HEK293 (cell line): Measurements from ENCODE around the gene ALB.

Experiments
- CTCF ChIA-PET: fragments of 350-600 bp; formaldehyde crosslinking; extraction: SDS; loops from one replicate; lab custom pipeline; 2021; ENCODE audit warnings: antibody characterized with exemption; lab: Yijun Ruan, JAX
- POLR2A ChIA-PET: fragments of 300-600 bp; formaldehyde crosslinking; extraction: SDS; loops from one replicate; lab custom pipeline; 2020; ENCODE audit warnings: antibody characterized with exemption, inconsistent platforms; lab: Yijun Ruan, JAX
- H3K27ac ChIP-seq: fragments of 200-500 bp; sonication (Bioruptor generic); 2 replicates; pipeline ENCODE4 v1.5.1; 2014; ENCODE audit warnings: low read depth, low read length, control low read depth, inconsistent platforms; ENCODE audit errors: extremely low read depth
- H3K36me3 ChIP-seq, 2 experiments: fragments of 200-500 bp in 1 of 2; sonication (Bioruptor generic) in 1 of 2; 1 replicate in 1 of 2; 2 replicates in 1 of 2; pipeline ENCODE4 v1.5.1; 2014 to 2017; ENCODE audit warnings: inconsistent platforms in 2 of 2, low read length in 2 of 2; ENCODE audit not compliant: control insufficient read depth in 2 of 2, insufficient read depth in 1 of 2
- H3K4me1 ChIP-seq: fragments of 200-500 bp; sonication (Bioruptor generic); 2 replicates; pipeline ENCODE4 v1.5.1; 2014; ENCODE audit warnings: mild to moderate bottlenecking, low read length, inconsistent platforms; ENCODE audit not compliant: control insufficient read depth, insufficient read depth
- H3K4me3 ChIP-seq: 2 replicates; pipeline ENCODE4 v1.5.1; 2011; ENCODE audit warnings: low read depth, mild to moderate bottlenecking, control low read depth, low read length, moderate library complexity
- H3K9me3 ChIP-seq: fragments of 200-500 bp; sonication (Bioruptor generic); 2 replicates; pipeline ENCODE4 v1.5.1; 2014; ENCODE audit warnings: low read depth, low read length, inconsistent platforms; ENCODE audit not compliant: control insufficient read depth, insufficient read depth
- GLI2 ChIP-seq: fragments of 450-650 bp; formaldehyde crosslinking; IDR thresholded peaks from 2 replicates; pipeline ENCODE4; 2017; ENCODE audit warnings: missing biosample characterization, missing genetic modification characterization, low read depth, borderline replicate concordance
- GLIS1 ChIP-seq: fragments of 450-650 bp; formaldehyde crosslinking; IDR thresholded peaks from 2 replicates; pipeline ENCODE4 v1.5.1; 2016; ENCODE audit warnings: missing biosample characterization, missing genetic modification characterization
- INSM2 ChIP-seq: fragments of 450-650 bp; formaldehyde crosslinking; IDR thresholded peaks from 2 replicates; pipeline ENCODE4 v1.5.1; 2016; ENCODE audit warnings: missing biosample characterization, missing genetic modification characterization
- SP7 ChIP-seq: fragments of 450-650 bp; formaldehyde crosslinking; IDR thresholded peaks from 2 replicates; pipeline ENCODE4 v1.5.1; 2016; ENCODE audit warnings: missing biosample characterization, missing genetic modification characterization
- ZNF121 ChIP-seq: fragments of 450-650 bp; formaldehyde crosslinking; IDR thresholded peaks from 2 replicates; pipeline ENCODE4 v1.5.1; 2016; ENCODE audit warnings: missing biosample characterization, missing genetic modification characterization
- ZNF132 ChIP-seq: fragments of 450-650 bp; formaldehyde crosslinking; IDR thresholded peaks from 2 replicates; pipeline ENCODE4 v1.5.1; 2017; ENCODE audit warnings: missing biosample characterization, missing genetic modification characterization, borderline replicate concordance
- ZNF146 ChIP-seq: fragments of 450-650 bp; formaldehyde crosslinking; IDR thresholded peaks from 2 replicates; pipeline ENCODE4 v1.5.1; 2016; ENCODE audit warnings: missing biosample characterization, missing genetic modification characterization
- ZNF174 ChIP-seq: fragments of 450-650 bp; formaldehyde crosslinking; IDR thresholded peaks from 2 replicates; pipeline ENCODE4 v1.5.0; 2017; ENCODE audit warnings: missing biosample characterization, mild to moderate bottlenecking, missing genetic modification characterization
- ZNF211 ChIP-seq: fragments of 450-650 bp; formaldehyde crosslinking; IDR thresholded peaks from 2 replicates; pipeline ENCODE4 v1.5.1; 2016; ENCODE audit warnings: low read depth, missing biosample characterization, missing genetic modification characterization
- ZNF24 ChIP-seq: fragments of 450-650 bp; formaldehyde crosslinking; IDR thresholded peaks from 2 replicates; pipeline ENCODE4 v1.5.1; 2016; ENCODE audit warnings: missing biosample characterization, missing genetic modification characterization
- ZNF274 ChIP-seq, 2 experiments: fragments of 200-500 bp in 1 of 2; fragments of 450-650 bp in 1 of 2; sonication (Bioruptor generic) in 1 of 2; formaldehyde crosslinking in 1 of 2; IDR thresholded peaks; 2 replicates each; pipeline versions ENCODE4 v1.5.1 to v1.6.1; 2014 to 2016; ENCODE audit warnings: borderline replicate concordance in 1 of 2, inconsistent platforms in 1 of 2, low read length in 1 of 2, missing biosample characterization in 1 of 2, missing genetic modification characterization in 1 of 2
- ZNF350 ChIP-seq: fragments of 450-650 bp; formaldehyde crosslinking; IDR thresholded peaks from 2 replicates; pipeline ENCODE4 v1.5.0; 2017; ENCODE audit warnings: missing biosample characterization, mild to moderate bottlenecking, missing genetic modification characterization
- ZNF423 ChIP-seq: fragments of 450-650 bp; formaldehyde crosslinking; IDR thresholded peaks from 2 replicates; pipeline ENCODE4 v1.5.1; 2016; ENCODE audit warnings: missing biosample characterization, missing genetic modification characterization
- ZNF501 ChIP-seq: fragments of 450-650 bp; formaldehyde crosslinking; IDR thresholded peaks from 2 replicates; pipeline ENCODE4 v1.5.1; 2016; ENCODE audit warnings: missing biosample characterization, missing genetic modification characterization
- ZNF548 ChIP-seq: fragments of 450-650 bp; formaldehyde crosslinking; IDR thresholded peaks from 2 replicates; pipeline ENCODE4 v1.5.1; 2016; ENCODE audit warnings: missing biosample characterization, missing genetic modification characterization
- ZNF549 ChIP-seq: fragments of 450-650 bp; IDR thresholded peaks from 2 replicates; pipeline ENCODE4 v1.5.1; 2018; ENCODE audit warnings: missing biosample characterization, missing genetic modification characterization, mild to moderate bottlenecking, inconsistent platforms, moderate library complexity
- ZNF555 ChIP-seq: fragments of 450-650 bp; formaldehyde crosslinking; conservative IDR thresholded peaks from 2 replicates; pipeline ENCODE4 v1.5.1; 2017; ENCODE audit warnings: missing biosample characterization, mild to moderate bottlenecking, missing genetic modification characterization, inconsistent platforms
- ZNF610 ChIP-seq: fragments of 450-650 bp; formaldehyde crosslinking; IDR thresholded peaks from 2 replicates; pipeline ENCODE4 v1.5.1; 2016; ENCODE audit warnings: missing biosample characterization, missing genetic modification characterization, borderline replicate concordance
- ZNF707 ChIP-seq: fragments of 450-650 bp; formaldehyde crosslinking; IDR thresholded peaks from 2 replicates; pipeline ENCODE4 v1.5.1; 2016; ENCODE audit warnings: missing biosample characterization, missing genetic modification characterization
- ZNF76 ChIP-seq: fragments of 450-650 bp; formaldehyde crosslinking; IDR thresholded peaks from 2 replicates; pipeline ENCODE4; 2016; ENCODE audit warnings: low read depth, missing biosample characterization, missing genetic modification characterization, borderline replicate concordance
- ZNF777 ChIP-seq: fragments of 450-650 bp; formaldehyde crosslinking; IDR thresholded peaks from 2 replicates; pipeline ENCODE4 v1.5.1; 2017; ENCODE audit warnings: missing biosample characterization, missing genetic modification characterization, borderline replicate concordance
- TF ChIP-seq, protein P1 (sequence below): fragments of 450-650 bp; formaldehyde crosslinking; IDR thresholded peaks from 2 replicates; pipeline ENCODE4 v1.5.1; 2017; ENCODE audit warnings: missing biosample characterization, missing genetic modification characterization
- TF ChIP-seq, protein P2 (sequence below): fragments of 450-650 bp; formaldehyde crosslinking; conservative IDR thresholded peaks from 2 replicates; pipeline ENCODE4 v1.5.1; 2016; ENCODE audit warnings: low read depth, missing biosample characterization, missing genetic modification characterization

ALB gene

DNA sequence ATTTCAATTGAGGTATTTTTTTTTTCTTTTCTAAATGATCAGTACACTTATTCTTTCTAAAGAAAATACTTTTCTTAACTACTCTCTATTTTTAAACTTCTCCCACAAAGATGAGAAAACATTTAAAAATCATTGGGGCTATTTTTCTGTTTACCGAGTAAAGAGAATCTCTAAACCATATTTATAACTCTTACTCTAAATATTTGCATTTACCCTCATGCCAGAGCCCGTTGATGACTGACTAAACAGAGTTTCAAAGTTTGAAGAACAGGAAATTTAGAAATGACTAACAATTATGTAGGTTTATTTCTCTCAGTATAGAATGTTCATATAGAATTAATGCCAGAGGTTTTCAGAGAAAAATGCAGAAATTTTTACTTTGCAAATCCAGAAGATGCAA is 2.7 kb upstream of the ALB start (continued):
- TF ChIP-seq ZNF174 (tag by site-specific recombination) (no peak), ZNF24 (tag by site-specific recombination) (no peak), ZNF274 (IDR thresholded peaks at IDR 0.05; ENCODE audit: low read length) (no peak), ZNF274 (tag by site-specific recombination; IDR thresholded peaks at IDR 0.05; ENCODE audit: borderline replicate concordance) (no peak), ZNF777 (tag by site-specific recombination) (no peak)
- TF ChIP-seq, all 188 proteins: peak for 0

- POLR2A ChIA-PET: no interaction called here
- CTCF ChIA-PET: interaction anchor here (0.7 kb wide), 1 partner anchor 1127 kb away, joined by 13 read pairs; no protein-coding TSS in a partner anchor
- no peak overlapping the region for H3K4me3 ChIP-seq
- H3K36me3 ChIP-seq: no peaks in the 10 kb centered on the region
- H3K9me3 ChIP-seq: no peaks in the 10 kb centered on the region
- H3K27ac ChIP-seq: no peak overlapping the region
- no peaks in the 10 kb centered on the region for H3K4me1 ChIP-seq
- no peak for TF ChIP-seq ZNF76 (tag by site-specific recombination)
- no peak for TF ChIP-seq ZNF350 (tag by site-specific recombination)
- no peak for TF ChIP-seq ZNF121 (tag by site-specific recombination)
- TF ChIP-seq ZNF549 (tag by site-specific recombination): no peak
- TF ChIP-seq ZNF548 (tag by site-specific recombination): no peak
- TF ChIP-seq ZNF610 (tag by site-specific recombination): no peak
- no peak for TF ChIP-seq GLI2 (tag by site-specific recombination)
Measured at GRCh38 chr4:73404457-73404856, 370 bp downstream of the ALB start.

GRCh38 chr4:73405138-73405537 is 1.1 kb downstream of the ALB start:
- ChIA-PET CTCF (interaction anchor here (0.7 kb wide), 1 partner anchor 1126 kb away, joined by 13 read pairs; no protein-coding TSS in a partner anchor), POLR2A (no interaction called here)
- H3K27ac ChIP-seq: no peak overlapping the region
- no peak overlapping the region for H3K4me3 ChIP-seq
- TF ChIP-seq ZNF423 (tag by site-specific recombination) (no peak), ZNF174 (tag by site-specific recombination) (no peak), ZNF211 (no peak), INSM2 (no peak), ZNF707 (no peak), GLIS1 (tag by site-specific recombination) (no peak), SP7 (tag by site-specific recombination) (no peak), ZNF501 (tag by site-specific recombination) (no peak), ZNF146 (tag by site-specific recombination) (no peak), ZNF132 (tag by site-specific recombination) (no peak), ZNF555 (no peak)
- TF ChIP-seq, protein P1, sequence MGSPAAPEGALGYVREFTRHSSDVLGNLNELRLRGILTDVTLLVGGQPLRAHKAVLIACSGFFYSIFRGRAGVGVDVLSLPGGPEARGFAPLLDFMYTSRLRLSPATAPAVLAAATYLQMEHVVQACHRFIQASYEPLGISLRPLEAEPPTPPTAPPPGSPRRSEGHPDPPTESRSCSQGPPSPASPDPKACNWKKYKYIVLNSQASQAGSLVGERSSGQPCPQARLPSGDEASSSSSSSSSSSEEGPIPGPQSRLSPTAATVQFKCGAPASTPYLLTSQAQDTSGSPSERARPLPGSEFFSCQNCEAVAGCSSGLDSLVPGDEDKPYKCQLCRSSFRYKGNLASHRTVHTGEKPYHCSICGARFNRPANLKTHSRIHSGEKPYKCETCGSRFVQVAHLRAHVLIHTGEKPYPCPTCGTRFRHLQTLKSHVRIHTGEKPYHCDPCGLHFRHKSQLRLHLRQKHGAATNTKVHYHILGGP (tag by site-specific recombination): no peak
- TF ChIP-seq, protein P2, sequence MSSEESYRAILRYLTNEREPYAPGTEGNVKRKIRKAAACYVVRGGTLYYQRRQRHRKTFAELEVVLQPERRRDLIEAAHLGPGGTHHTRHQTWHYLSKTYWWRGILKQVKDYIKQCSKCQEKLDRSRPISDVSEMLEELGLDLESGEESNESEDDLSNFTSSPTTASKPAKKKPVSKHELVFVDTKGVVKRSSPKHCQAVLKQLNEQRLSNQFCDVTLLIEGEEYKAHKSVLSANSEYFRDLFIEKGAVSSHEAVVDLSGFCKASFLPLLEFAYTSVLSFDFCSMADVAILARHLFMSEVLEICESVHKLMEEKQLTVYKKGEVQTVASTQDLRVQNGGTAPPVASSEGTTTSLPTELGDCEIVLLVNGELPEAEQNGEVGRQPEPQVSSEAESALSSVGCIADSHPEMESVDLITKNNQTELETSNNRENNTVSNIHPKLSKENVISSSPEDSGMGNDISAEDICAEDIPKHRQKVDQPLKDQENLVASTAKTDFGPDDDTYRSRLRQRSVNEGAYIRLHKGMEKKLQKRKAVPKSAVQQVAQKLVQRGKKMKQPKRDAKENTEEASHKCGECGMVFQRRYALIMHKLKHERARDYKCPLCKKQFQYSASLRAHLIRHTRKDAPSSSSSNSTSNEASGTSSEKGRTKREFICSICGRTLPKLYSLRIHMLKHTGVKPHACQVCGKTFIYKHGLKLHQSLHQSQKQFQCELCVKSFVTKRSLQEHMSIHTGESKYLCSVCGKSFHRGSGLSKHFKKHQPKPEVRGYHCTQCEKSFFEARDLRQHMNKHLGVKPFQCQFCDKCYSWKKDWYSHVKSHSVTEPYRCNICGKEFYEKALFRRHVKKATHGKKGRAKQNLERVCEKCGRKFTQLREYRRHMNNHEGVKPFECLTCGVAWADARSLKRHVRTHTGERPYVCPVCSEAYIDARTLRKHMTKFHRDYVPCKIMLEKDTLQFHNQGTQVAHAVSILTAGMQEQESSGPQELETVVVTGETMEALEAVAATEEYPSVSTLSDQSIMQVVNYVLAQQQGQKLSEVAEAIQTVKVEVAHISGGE (tag by site-specific recombination): no peak
- H3K36me3 ChIP-seq: no peaks in the 10 kb centered on the region
- H3K4me1 ChIP-seq: no peaks in the 10 kb centered on the region
- H3K9me3 ChIP-seq: no peaks in the 10 kb centered on the region
